Tibial artery (tissue), 4 donors: ENCODE data around the gene PCDHGB2.

ENCODE experiments used
- DNase-seq, 2 donors: peaks; one replicate each; pipeline ENCODE4 v3.0.0-alpha.2; 2019
- H3K27ac ChIP-seq, 2 donors: fragments of 200-600 bp; sonication (generic) in 1 of 2; 1 replicate in 1 of 2; 2 replicates in 1 of 2; pipeline ENCODE4 v1.5.1; 2018 to 2019; ENCODE audit warnings: mild to moderate bottlenecking in 1 of 2
- H3K27me3 ChIP-seq, 2 donors: fragments of 200-600 bp; sonication (generic) in 1 of 2; one replicate each; pipeline versions ENCODE4 v1.5.1 to v1.6.0; 2016 to 2019
- H3K36me3 ChIP-seq, 3 donors: fragments of 200-600 bp; sonication (generic) in 2 of 3; one replicate each; pipeline ENCODE4 v1.5.1; 2016 to 2019; ENCODE audit warnings: mild to moderate bottlenecking in 2 of 3
- H3K4me1 ChIP-seq, 4 donors: fragments of 200-600 bp; sonication (generic) in 2 of 4; 1 replicate in 3 of 4; 2 replicates in 1 of 4; pipeline ENCODE4 v1.5.1; 2016 to 2019
- H3K4me3 ChIP-seq, 2 donors: fragments of 200-600 bp; sonication (generic) in 1 of 2; 1 replicate in 1 of 2; 2 replicates in 1 of 2; pipeline ENCODE4 v1.5.1; 2018 to 2019; ENCODE audit warnings: mild to moderate bottlenecking in 2 of 2
- H3K9me3 ChIP-seq, 3 donors: fragments of 200-600 bp; sonication (generic) in 1 of 3; one replicate each; pipeline ENCODE4 v1.5.1; 2016 to 2019
- intact Hi-C: fragments of 100-400 bp; cut with DNase I; formaldehyde crosslinking; loops from one replicate; pipeline ENCODE4 v1.15.0; 2023; ENCODE audit warnings: low total_unique reads
- TF ChIP-seq, protein P1 (sequence below), 2 experiments: fragments of 200-600 bp in 1 of 2; fragments of 450-650 bp in 1 of 2; IDR thresholded peaks; one replicate each; pipeline ENCODE4 v1.5.1; 2017 to 2019; ENCODE audit warnings: antibody characterized with exemption in 2 of 2, mild to moderate bottlenecking in 1 of 2, moderate library complexity in 1 of 2

Gene PCDHGB2

DNA sequence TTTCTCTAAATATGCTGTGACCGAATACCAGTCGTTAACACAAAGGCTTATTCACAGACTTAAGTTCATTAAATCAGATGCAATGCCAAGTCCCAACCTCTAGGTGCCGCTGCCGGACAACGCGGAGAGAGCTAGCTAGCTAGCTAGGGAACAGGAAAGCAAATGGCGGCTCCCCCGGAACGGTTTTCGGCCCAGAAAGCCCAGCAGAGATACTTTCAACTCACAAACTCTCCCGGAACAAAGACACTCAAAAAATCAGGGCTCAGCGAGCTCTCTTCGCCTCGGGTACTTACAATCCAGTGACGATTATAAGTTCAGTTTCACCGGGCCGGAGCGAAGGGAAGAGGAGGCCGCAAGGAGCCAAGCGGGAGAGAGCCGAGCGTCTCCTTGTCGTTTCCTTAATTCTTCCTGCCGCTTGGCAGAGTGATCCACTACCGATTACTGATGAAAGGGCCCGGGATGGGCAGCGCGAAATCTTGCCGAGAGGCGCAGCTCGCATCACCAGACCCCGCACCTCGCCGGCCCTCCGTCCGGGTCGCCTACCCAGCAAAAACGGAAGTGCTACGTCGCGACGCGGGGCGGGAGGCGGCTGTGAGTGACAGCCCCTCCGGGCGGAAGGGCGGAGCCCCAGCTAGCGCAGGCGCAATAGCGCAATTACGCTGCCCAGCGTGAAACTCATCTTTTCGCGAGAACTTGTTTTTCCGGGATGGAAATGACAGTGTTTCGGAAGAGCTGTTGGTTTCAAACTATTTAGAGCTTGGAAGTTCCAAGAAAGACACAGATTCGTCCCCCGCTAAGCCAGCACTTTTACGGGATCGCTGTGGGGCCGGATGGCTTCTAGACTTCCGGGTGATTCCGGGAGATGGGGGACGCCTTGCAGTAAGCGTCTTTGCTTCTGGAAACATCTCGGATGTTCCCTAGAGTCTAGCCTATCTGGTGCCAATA, 39.3 kb upstream of the PCDHGB2 start, which contains the start of gene TAF7:
TAF7 (minus strand) TSS at position 560 of the 945 bp plus-strand sequence. CDS start 740 bp downstream, outside the sequence.
- intact Hi-C loops = loop anchor here (5.0 to 10.0 kb wide), 2 partner anchors 94 to 242 kb away; partner anchors contain the start of genes PCDHGA10 and PCDHGB7
- H3K27ac ChIP-seq = peak within 1 kb of the TSS; percentile 85 to 89
- TF ChIP-seq, protein P1, sequence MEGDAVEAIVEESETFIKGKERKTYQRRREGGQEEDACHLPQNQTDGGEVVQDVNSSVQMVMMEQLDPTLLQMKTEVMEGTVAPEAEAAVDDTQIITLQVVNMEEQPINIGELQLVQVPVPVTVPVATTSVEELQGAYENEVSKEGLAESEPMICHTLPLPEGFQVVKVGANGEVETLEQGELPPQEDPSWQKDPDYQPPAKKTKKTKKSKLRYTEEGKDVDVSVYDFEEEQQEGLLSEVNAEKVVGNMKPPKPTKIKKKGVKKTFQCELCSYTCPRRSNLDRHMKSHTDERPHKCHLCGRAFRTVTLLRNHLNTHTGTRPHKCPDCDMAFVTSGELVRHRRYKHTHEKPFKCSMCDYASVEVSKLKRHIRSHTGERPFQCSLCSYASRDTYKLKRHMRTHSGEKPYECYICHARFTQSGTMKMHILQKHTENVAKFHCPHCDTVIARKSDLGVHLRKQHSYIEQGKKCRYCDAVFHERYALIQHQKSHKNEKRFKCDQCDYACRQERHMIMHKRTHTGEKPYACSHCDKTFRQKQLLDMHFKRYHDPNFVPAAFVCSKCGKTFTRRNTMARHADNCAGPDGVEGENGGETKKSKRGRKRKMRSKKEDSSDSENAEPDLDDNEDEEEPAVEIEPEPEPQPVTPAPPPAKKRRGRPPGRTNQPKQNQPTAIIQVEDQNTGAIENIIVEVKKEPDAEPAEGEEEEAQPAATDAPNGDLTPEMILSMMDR (IDR thresholded peaks at IDR 0.05) = peak; percentile 69 to 78
- peak within 1 kb of the TSS; percentile 69 to 71 for H3K4me3 ChIP-seq
- H3K27me3 ChIP-seq = no peaks in the 10 kb centered on the region
- peaks cover 0 to 12% (median 3%) of the 10 kb centered on the region in 4 donors for H3K4me1 ChIP-seq
- DNase-seq = peak; percentile 81 to 91
- peaks cover 14 to 58% (median 41%) of the 10 kb centered on the region in 3 donors for H3K9me3 ChIP-seq
- peaks cover 42 to 45% (median 45%) of the 10 kb centered on the region in 3 donors for H3K36me3 ChIP-seq

DNA sequence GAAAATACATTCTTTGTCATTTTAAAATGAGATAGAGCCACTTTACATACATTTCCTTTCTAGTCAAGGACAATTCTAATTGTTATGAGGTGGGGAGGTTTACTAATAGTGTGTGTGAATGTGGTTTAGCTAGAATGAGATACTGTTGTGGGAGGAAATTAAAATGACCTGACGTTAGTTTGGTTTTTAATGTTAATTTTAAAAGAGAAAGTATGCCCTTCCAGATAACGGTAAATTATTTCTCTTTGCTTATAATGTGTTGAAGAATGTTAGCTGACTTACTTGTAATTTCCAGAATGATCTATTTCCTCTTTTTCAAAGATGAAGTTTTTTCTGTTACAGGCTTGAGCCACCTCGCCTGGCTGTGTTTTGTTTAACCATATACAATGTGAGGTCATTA, 37.5 kb upstream of the PCDHGB2 start:
- TF ChIP-seq, protein P1 (IDR thresholded peaks at IDR 0.05) = no peak
- no peaks in the 10 kb centered on the region for H3K27me3 ChIP-seq
- no peak overlapping the region for H3K27ac ChIP-seq
- H3K9me3 ChIP-seq = peaks cover 11 to 46% (median 31%) of the 10 kb centered on the region in 3 donors
- no peak for DNase-seq
- H3K4me3 ChIP-seq = no peak overlapping the region
- intact Hi-C loops = loop anchor here (5.0 to 10.0 kb wide), 2 partner anchors 93 to 240 kb away; partner anchors contain the start of genes PCDHGA10 and PCDHGB7
- H3K4me1 ChIP-seq = peaks cover 0 to 16% (median 3%) of the 10 kb centered on the region in 4 donors
- H3K36me3 ChIP-seq = peaks cover 24 to 28% (median 27%) of the 10 kb centered on the region in 3 donors

DNA sequence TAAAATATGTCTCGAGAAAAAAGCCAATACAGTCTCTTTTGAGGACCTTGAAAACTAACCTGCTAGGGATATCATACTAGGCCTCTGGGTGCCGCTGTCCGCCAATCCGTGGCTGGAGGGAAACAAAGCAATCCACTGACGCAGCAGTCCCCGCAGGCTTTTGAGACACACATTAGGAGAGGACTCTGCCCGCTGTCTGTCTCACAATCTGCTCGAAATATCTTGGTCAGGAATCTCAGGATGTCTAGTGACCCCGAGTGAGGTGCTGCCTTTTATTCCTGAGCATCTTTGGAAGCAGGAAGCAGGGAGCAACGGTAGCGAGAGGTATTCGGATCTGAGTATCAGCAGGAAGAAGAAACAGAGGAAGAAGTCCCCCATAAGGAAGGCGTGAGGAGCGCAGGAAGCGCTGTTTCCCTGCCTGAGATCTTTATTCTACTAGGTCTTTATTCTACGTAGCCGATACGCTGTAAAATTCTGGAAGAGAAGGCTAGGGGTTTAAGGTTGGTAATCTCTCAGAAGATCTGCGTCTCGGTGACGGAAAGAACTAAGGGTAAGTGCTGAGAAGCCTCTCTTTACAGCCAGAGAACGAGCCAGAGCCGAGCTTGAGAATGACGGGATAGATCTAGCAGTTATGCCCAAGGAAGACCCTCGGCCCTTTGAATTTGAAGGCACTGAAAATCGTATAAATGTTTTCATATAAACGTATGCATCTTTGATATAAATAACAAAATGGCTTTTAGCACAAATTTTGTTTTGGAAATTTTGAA, 33.5 kb upstream of the PCDHGB2 start:
- intact Hi-C loops = loop anchor here (10.0 kb wide), 1 partner anchor 89 kb away; the partner anchor contains the start of genes PCDHGA10 and PCDHGB7
- H3K4me3 ChIP-seq = peak overlapping the region; percentile 50 to 55
- H3K27ac ChIP-seq = peak overlapping the region; percentile 73 to 74
- H3K36me3 ChIP-seq = peaks cover 0 to 19% (median 12%) of the 10 kb centered on the region in 3 donors
- DNase-seq = peak; percentile 52 to 82
- peaks cover 0 to 7% (median 2%) of the 10 kb centered on the region in 4 donors for H3K4me1 ChIP-seq
- H3K9me3 ChIP-seq = peaks cover 4 to 57% (median 31%) of the 10 kb centered on the region in 3 donors
- no peaks in the 10 kb centered on the region for H3K27me3 ChIP-seq
- TF ChIP-seq, protein P1 (IDR thresholded peaks at IDR 0.05) = peak; percentile 47 to 57

DNA sequence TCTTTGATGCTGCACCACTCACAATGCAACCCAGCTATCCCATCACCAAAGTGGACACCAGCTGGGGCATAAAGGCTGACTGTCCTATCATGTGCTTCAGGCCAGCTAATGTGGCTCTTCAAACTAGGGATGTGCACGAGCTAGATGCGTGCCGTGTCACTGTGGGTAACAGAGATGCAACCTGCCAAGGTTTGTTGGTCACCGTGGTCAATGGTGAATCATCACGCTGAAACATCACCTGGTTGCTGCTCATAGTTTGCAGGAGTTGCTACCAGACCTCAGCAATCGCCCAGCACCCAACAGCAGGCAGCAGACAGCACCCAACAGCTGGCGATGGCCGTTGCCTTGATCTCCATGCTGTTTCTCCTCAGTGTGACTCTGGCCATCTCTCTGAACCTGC, 31.6 kb upstream of the PCDHGB2 start:
- intact Hi-C loops = loop anchor here (10.0 kb wide), 1 partner anchor 87 kb away; the partner anchor contains the start of genes PCDHGA10 and PCDHGB7
- peaks cover 0 to 4% (median 0%) of the 10 kb centered on the region in 4 donors for H3K4me1 ChIP-seq
- TF ChIP-seq, protein P1 (IDR thresholded peaks at IDR 0.05) = no peak
- no peaks in the 10 kb centered on the region for H3K27me3 ChIP-seq
- peaks cover 5 to 65% (median 50%) of the 10 kb centered on the region in 3 donors for H3K9me3 ChIP-seq
- no peak for DNase-seq
- no peak overlapping the region for H3K27ac ChIP-seq
- H3K4me3 ChIP-seq = no peak overlapping the region
- H3K36me3 ChIP-seq = peaks cover 0 to 26% (median 15%) of the 10 kb centered on the region in 3 donors
